Measurements from ENCODE around the gene L3MBTL4. TPM values are rescaled to one million over a fixed set of nuclear protein-coding genes. Genes with fewer than 3 reads are reported as not detected.

L3MBTL4 gene
- total RNA-seq, 1 experiment from 2014 or later = not detected

GRCh38 chr18:5982332-5982731, 432.4 kb downstream of the L3MBTL4 start:
- Histone ChIP-seq H3K9me3 (ENCODE audit: control insufficient read depth in 1 of 2, insufficient read depth in 1 of 2, low read depth in 1 of 2, low read length in 2 of 2) (peaks cover 7 to 14% of the 10 kb centered on the region in 2 experiments; a peak in 2 of 4 replicates), H4K20me1 (ENCODE audit: insufficient read depth) (no peaks in the 10 kb centered on the region), H3K4me2 (ENCODE audit: low read length) (no peak overlapping the region), H3K9ac (ENCODE audit: low read length) (no peak overlapping the region), H2AFZ (ENCODE audit: low read depth, low read length, poor library complexity, severe bottlenecking) (no peak overlapping the region), H3K79me2 (ENCODE audit: insufficient read depth, low read length) (no peaks in the 10 kb centered on the region), H3K36me3 (ENCODE audit: control insufficient read depth in 1 of 2, insufficient read depth in 2 of 2, low read length in 2 of 2) (no peaks in the 10 kb centered on the region), H3K4me3 (replicated peaks in 1 of 2; ENCODE audit: low read depth in 1 of 2, low read length in 2 of 2) (no peak overlapping the region), H3K27me3 (ENCODE audit: insufficient read depth, low read length) (no peaks in the 10 kb centered on the region), H3K4me1 (ENCODE audit: control insufficient read depth in 1 of 2, insufficient read depth in 2 of 2, low read length in 2 of 2) (no peaks in the 10 kb centered on the region), H3K9me2 (ENCODE audit: insufficient read depth) (no peaks in the 10 kb centered on the region), H3K27ac (ENCODE audit: low read depth, low read length) (no peak overlapping the region)
- RAD21 ChIA-PET (ENCODE audit: low non-redundant PET in 1 of 2, low total read pairs in 2 of 2, uncharacterized antibody in 2 of 2, unreplicated experiment in 2 of 2) = no interaction called here
- CTCF ChIA-PET = no interaction called here
- BruUV-seq (replicated peaks) = no TSS peak
- ATAC-seq = no peak
- intact Hi-C loops (cut with micrococcal nuclease) = no loop called here
- POLR2A ChIA-PET = no interaction called here
- DNase-seq (ENCODE audit: low read depth, low spot score) = no peak
- TF ChIP-seq SRF (IDR thresholded peaks at IDR 0.05; ENCODE audit: low read depth) (no peak), MAX (IDR thresholded peaks at IDR 0.05) (no peak), FOSL1 (IDR thresholded peaks at IDR 0.05; ENCODE audit: low read depth) (no peak), EGR1 (IDR thresholded peaks at IDR 0.05; ENCODE audit: low read depth) (no peak), ATF3 (IDR thresholded peaks at IDR 0.05) (no peak), POLR2AphosphoS5 (IDR thresholded peaks at IDR 0.05; ENCODE audit: low read depth, low read length) (no peak), ZBTB33 (IDR thresholded peaks at IDR 0.05; ENCODE audit: extremely low read depth, insufficient replicate concordance, low read length) (no peak), CBX3 (IDR thresholded peaks at IDR 0.05; ENCODE audit: low read depth) (no peak)

GRCh38 chr18:5980721-5981120, 434.0 kb downstream of the L3MBTL4 start:
- H3K4me1 ChIP-seq (ENCODE audit: control insufficient read depth in 1 of 2, insufficient read depth in 2 of 2, low read length in 2 of 2) = no peaks in the 10 kb centered on the region
- ATAC-seq (no peak), DNase-seq (ENCODE audit: low read depth, low spot score) (no peak)
- no peak overlapping the region for H2AFZ ChIP-seq (ENCODE audit: low read depth, low read length, poor library complexity, severe bottlenecking)
- H3K9me3 ChIP-seq (ENCODE audit: control insufficient read depth in 1 of 2, insufficient read depth in 1 of 2, low read depth in 1 of 2, low read length in 2 of 2) = peaks cover 12 to 14% of the 10 kb centered on the region in 2 experiments; a peak in 2 of 4 replicates
- no peak overlapping the region for H3K4me2 ChIP-seq (ENCODE audit: low read length)
- no peaks in the 10 kb centered on the region for H3K79me2 ChIP-seq (ENCODE audit: insufficient read depth, low read length)
- H3K27ac ChIP-seq (ENCODE audit: low read depth, low read length) = no peak overlapping the region
- H3K36me3 ChIP-seq (ENCODE audit: control insufficient read depth in 1 of 2, insufficient read depth in 2 of 2, low read length in 2 of 2) = no peaks in the 10 kb centered on the region
- CTCF ChIA-PET = no interaction called here
- H3K9me2 ChIP-seq (ENCODE audit: insufficient read depth) = no peaks in the 10 kb centered on the region
- H3K27me3 ChIP-seq (ENCODE audit: insufficient read depth, low read length) = no peaks in the 10 kb centered on the region
- intact Hi-C loops (cut with micrococcal nuclease) = no loop called here
- no peaks in the 10 kb centered on the region for H4K20me1 ChIP-seq (ENCODE audit: insufficient read depth)
- POLR2A ChIA-PET = no interaction called here
- H3K9ac ChIP-seq (ENCODE audit: low read length) = no peak overlapping the region
- H3K4me3 ChIP-seq (replicated peaks in 1 of 2; ENCODE audit: low read depth in 1 of 2, low read length in 2 of 2) = no peak overlapping the region
- TF ChIP-seq ZNF274 (IDR thresholded peaks at IDR 0.05; ENCODE audit: low read depth, low read length) (no peak), POLR2A (IDR thresholded peaks at IDR 0.05; ENCODE audit: borderline replicate concordance, extremely low read depth, insufficient read depth, insufficient read length) (no peak), CBX3 (IDR thresholded peaks at IDR 0.05; ENCODE audit: low read depth) (no peak), CTCF (IDR thresholded peaks at IDR 0.05 in 2 of 3, conservative IDR thresholded peaks at IDR 0.05 in 1 of 3; ENCODE audit: borderline replicate concordance in 1 of 3, insufficient read depth in 1 of 3, low read depth in 2 of 3, low read length in 2 of 3) (no peak), ZBTB33 (IDR thresholded peaks at IDR 0.05; ENCODE audit: extremely low read depth, insufficient replicate concordance, low read length) (no peak)
- RAD21 ChIA-PET (ENCODE audit: low non-redundant PET in 1 of 2, low total read pairs in 2 of 2, uncharacterized antibody in 2 of 2, unreplicated experiment in 2 of 2) = no interaction called here
- BruUV-seq (replicated peaks) = no TSS peak
